AG09319 (cell line): ENCODE measurements around the gene GNA12.

ENCODE experiments used
- DNase-seq: peaks from one replicate; pipeline ENCODE4 v3.0.0-alpha.2; 2010; ENCODE audit warnings: low read depth; ENCODE audit errors: extremely low read depth
- CTCF ChIP-seq: IDR thresholded peaks from 2 replicates; pipeline ENCODE4 v1.5.1; 2011; ENCODE audit warnings: low read depth, mild to moderate bottlenecking, inconsistent platforms, low read length, moderate library complexity

Gene GNA12

GRCh38 chr7:2873686-2874551 is 29.8 kb upstream of the GNA12 start:
- no peak for TF ChIP-seq CTCF
- peak; percentile 40 for DNase-seq

GRCh38 chr7:2873146-2873545 is 29.0 kb upstream of the GNA12 start:
- TF ChIP-seq CTCF, result no peak
- DNase-seq, result no peak

- TF ChIP-seq CTCF, result no peak
These were observed 28.3 kb upstream of the GNA12 start for GRCh38 chr7:2872296-2872874.

GRCh38 chr7:2870471-2870931 is 26.4 kb upstream of the GNA12 start:
- TF ChIP-seq CTCF, result no peak
- DNase-seq, result peak; percentile 25

More at GRCh38 chr7:2872296-2872874, 28.3 kb upstream of the GNA12 start:
- no peak for DNase-seq

GRCh38 chr7:2869981-2870380 is 25.9 kb upstream of the GNA12 start:
- no peak for TF ChIP-seq CTCF
- no peak for DNase-seq

- TF ChIP-seq CTCF, result no peak
- DNase-seq, result no peak
These were observed 22.5 kb upstream of the GNA12 start for GRCh38 chr7:2866601-2867000.

GRCh38 chr7:2864999-2865670 is 21.0 kb upstream of the GNA12 start:
- peak; percentile 83 for TF ChIP-seq CTCF
- DNase-seq, result peak; percentile 27
